A673 (cell line): ENCODE measurements around the gene HK3. TPM values are rescaled to one million over a fixed set of nuclear protein-coding genes. Genes with fewer than 3 reads are reported as not detected.

Experiments
- BruUV-seq: library from RNA; stranded (reverse); fragments of 400-500 nt; replicated peaks from 2 replicates; lab custom pipeline; 2021; lab: Mats Ljungman, UMichigan
- CTCF ChIA-PET: fragments of 300-600 bp; sonication (Branson Sonifier 250); formaldehyde crosslinking; loops from one replicate; lab custom pipeline; 2022; ENCODE audit warnings: antibody characterized with exemption; lab: Charles Lee
- POLR2A ChIA-PET: fragments of 300-600 bp; sonication (Branson Sonifier 250); formaldehyde crosslinking; loops from one replicate; lab custom pipeline; 2022; ENCODE audit warnings: antibody characterized with exemption; ENCODE audit not compliant: low non-redundant PET; lab: Charles Lee
- DNase-seq: peaks from one replicate; pipeline ENCODE4 v3.0.0-alpha.2; 2015; ENCODE audit warnings: low spot score
- H3K27ac ChIP-seq: fragments of 200-600 bp; sonication (generic); 2 replicates; pipeline ENCODE4 v1.5.1; 2016; ENCODE audit warnings: mixed run types, low read depth, mild to moderate bottlenecking, mixed read lengths, antibody characterized with exemption, low read length; ENCODE audit not compliant: poor library complexity, severe bottlenecking
- H3K27me3 ChIP-seq: fragments of 200-600 bp; sonication (generic); replicated peaks from 2 replicates; pipeline ENCODE4 v1.6.1; 2017; ENCODE audit warnings: mixed run types, low read depth, mild to moderate bottlenecking, mixed read lengths, antibody characterized with exemption, low read length; ENCODE audit not compliant: insufficient read depth, poor library complexity
- H3K36me3 ChIP-seq: fragments of 200-600 bp; sonication (generic); 2 replicates; pipeline ENCODE4 v1.6.1; 2016; ENCODE audit warnings: mixed run types, mild to moderate bottlenecking, mixed read lengths, antibody characterized with exemption, low read length; ENCODE audit not compliant: insufficient read depth, poor library complexity, severe bottlenecking
- H3K4me1 ChIP-seq: fragments of 200-600 bp; sonication (generic); 2 replicates; pipeline ENCODE4 v1.6.1; 2017; ENCODE audit warnings: mixed run types, mild to moderate bottlenecking, mixed read lengths, antibody characterized with exemption, low read length; ENCODE audit not compliant: insufficient read depth, poor library complexity, severe bottlenecking
- H3K4me3 ChIP-seq: fragments of 200-600 bp; sonication (generic); 2 replicates; pipeline ENCODE4 v1.5.1; 2016; ENCODE audit warnings: low read depth, mixed run types, mild to moderate bottlenecking, mixed read lengths, low read length; ENCODE audit not compliant: poor library complexity, severe bottlenecking
- H3K9me3 ChIP-seq: fragments of 200-600 bp; sonication (generic); 2 replicates; pipeline ENCODE4 v1.6.1; 2016; ENCODE audit warnings: mixed run types, low read depth, mild to moderate bottlenecking, mixed read lengths, antibody characterized with exemption, low read length; ENCODE audit not compliant: poor library complexity, severe bottlenecking
- CTCF ChIP-seq: fragments of 300-800, 200-600 bp; sonication (generic); conservative IDR thresholded peaks from 2 replicates; pipeline ENCODE4 v1.5.1; 2017; ENCODE audit warnings: low read depth, mild to moderate bottlenecking, antibody characterized with exemption, low read length, moderate library complexity, mixed read lengths
- EZH2 ChIP-seq: fragments of 200-600 bp; sonication (generic); IDR thresholded peaks from 2 replicates; pipeline ENCODE4 v1.6.1; 2017; ENCODE audit warnings: borderline replicate concordance, low read depth, mild to moderate bottlenecking, mixed read lengths, antibody characterized with exemption, low read length; ENCODE audit not compliant: poor library complexity, severe bottlenecking
- intact Hi-C: fragments of 100-400 bp; cut with micrococcal nuclease; formaldehyde crosslinking; loops from one replicate; pipeline ENCODE4 v1.10.0; 2022; ENCODE audit not compliant: unreplicated experiment
- total RNA-seq: library from RNA; stranded (reverse); gene quantifications from 2 replicates; pipeline ENCODE4 v1.2.3, GENCODE V29; 2021

HK3 gene
- total RNA-seq, 1 experiment from 2014 or later, result 0.84 TPM

- POLR2A ChIA-PET, result no interaction called here
- intact Hi-C loops, result no loop called here
- Histone ChIP-seq H3K36me3 (no peaks in the 10 kb centered on the region), H3K4me1 (no peaks in the 10 kb centered on the region), H3K27me3 (no peaks in the 10 kb centered on the region), H3K27ac (no peak overlapping the region), H3K4me3 (no peak overlapping the region), H3K9me3 (no peaks in the 10 kb centered on the region)
- TF ChIP-seq EZH2 (no peak), CTCF (no peak)
- no TSS peak for BruUV-seq
- DNase-seq, result no peak
- CTCF ChIA-PET, result no interaction called here
These were observed 34.4 kb downstream of the HK3 start for GRCh38 chr5:176864755-176865154.

- CTCF ChIA-PET, result no interaction called here
- TF ChIP-seq CTCF (no peak), EZH2 (no peak)
- Histone ChIP-seq H3K4me1 (no peaks in the 10 kb centered on the region), H3K4me3 (no peak overlapping the region), H3K9me3 (no peaks in the 10 kb centered on the region), H3K27me3 (no peaks in the 10 kb centered on the region), H3K27ac (no peak overlapping the region), H3K36me3 (no peaks in the 10 kb centered on the region)
- intact Hi-C loops, result no loop called here
- BruUV-seq, result no TSS peak
- POLR2A ChIA-PET, result no interaction called here
- no peak for DNase-seq
These were observed 35.4 kb downstream of the HK3 start for GRCh38 chr5:176863765-176864098.

DNA sequence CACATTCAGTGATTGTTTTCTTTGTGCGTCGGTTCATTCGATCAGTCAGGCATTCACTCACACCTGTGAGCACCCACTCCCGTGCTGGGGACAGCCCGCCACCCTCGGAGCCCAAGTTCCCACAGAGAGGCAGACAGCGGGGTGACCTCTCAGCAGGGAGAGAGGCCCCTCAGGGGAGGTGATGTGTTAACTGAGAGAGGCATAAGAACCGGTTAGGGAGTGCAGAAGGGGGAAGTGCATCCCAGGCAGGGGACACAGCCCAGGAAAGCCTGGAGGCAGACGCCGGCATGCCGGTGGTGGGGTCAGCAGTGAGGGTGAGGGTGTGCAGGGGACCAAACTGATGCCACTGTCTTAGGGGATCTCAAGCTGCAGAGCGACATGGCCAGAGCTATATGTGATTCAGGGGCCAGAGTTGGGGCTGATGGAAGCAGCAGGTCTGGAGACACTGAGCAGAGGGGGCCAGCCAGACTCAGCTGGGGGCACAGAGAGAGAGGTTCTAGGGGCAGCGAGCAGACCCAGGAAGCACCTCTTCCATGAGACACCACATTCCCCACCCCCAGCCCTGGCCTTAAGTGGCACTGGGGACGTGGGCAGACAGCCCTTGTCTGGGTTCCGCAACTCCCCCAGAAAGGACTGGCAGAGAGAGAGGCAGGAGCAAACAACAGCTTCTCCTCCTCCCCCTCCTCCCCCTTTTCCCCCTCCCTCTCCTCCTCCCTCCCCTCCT lies 35.9 kb downstream of the HK3 start:
- intact Hi-C loops, result no loop called here
- H3K36me3 ChIP-seq, result no peaks in the 10 kb centered on the region
- ChIA-PET POLR2A (no interaction called here), CTCF (no interaction called here)
- H3K27ac ChIP-seq, result no peak overlapping the region
- no TSS peak for BruUV-seq
- no peak for TF ChIP-seq EZH2
- TF ChIP-seq CTCF, result no peak
- no peak overlapping the region for H3K4me3 ChIP-seq
- DNase-seq, result no peak
- H3K27me3 ChIP-seq, result no peaks in the 10 kb centered on the region
- H3K9me3 ChIP-seq, result no peaks in the 10 kb centered on the region
- H3K4me1 ChIP-seq, result no peaks in the 10 kb centered on the region
